ENCODE measurements around the gene CLSTN2.

The CLSTN2 gene

DNA sequence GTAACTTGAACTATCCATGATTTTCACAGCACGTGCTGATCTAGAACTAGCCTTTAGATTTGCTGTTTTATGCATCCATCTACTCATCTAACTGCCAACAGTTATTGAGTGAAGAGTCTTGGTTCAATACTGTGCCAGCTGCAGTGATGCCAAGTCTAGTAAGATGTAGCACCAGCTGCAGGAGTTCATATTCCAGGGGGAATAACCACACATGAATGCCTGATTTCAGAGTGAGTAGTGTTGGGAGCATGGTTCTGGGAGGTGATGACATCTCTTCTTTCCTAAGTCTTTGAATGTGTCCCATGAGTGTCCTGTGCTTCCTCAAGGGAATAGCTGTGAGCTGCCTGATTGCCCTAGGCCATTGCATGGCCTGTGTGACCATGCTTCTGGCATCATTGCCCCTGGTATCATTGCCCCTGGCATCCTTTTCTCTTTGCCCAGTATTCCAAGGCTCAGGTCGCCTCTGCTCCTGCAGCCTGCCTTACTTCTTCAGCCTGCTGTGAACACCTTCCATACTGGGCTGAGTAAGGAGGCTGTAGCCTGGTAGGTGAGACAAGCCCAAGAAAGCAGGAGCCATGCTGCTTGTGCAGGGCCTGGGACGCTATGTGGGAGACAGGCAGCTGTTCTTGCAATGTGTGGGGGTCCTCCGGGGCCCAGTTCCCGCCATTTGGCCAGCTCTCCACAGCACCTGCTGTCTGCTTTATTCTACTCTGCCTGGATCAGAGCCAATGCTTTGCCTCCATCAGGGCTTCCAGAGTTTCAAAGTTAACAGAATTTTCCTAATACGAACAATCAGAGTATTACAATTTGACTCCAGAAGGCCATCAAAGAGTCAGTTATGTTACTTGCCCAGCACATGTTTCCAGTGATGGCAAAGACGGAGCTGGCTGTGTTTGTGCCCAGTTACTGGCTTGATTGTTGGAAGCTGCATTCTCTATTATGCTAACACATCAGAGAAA is 73.2 kb downstream of the CLSTN2 start:
- Mint-ChIP-seq H3K4me1 (ENCODE audit: low read depth) (no peaks in the 10 kb centered on the region), H3K27ac (no peak overlapping the region), H3K36me3 (ENCODE audit: low read depth) (no peaks in the 10 kb centered on the region)

DNA sequence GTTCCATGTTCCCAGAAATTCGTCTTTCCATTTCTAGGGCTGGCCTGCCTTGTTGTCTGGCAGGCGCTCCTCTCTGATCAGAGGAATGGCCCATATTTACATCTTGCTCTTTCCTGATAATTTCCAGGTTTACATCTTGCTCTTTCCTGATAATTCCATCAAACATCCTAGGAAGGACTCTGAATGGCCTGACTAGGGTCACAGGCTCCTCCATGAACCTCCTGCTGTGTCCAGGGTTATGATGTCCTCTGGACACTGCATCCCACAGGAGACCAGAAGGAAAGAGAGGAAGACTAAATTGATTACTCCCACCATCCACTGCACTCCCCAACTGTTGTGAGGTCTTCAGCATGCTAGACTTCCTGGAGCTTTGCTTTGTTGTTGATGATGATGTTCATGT is 75.4 kb downstream of the CLSTN2 start:
- no peaks in the 10 kb centered on the region for H3K36me3 Mint-ChIP-seq (ENCODE audit: low read depth)
- no peak overlapping the region for H3K4me3 Mint-ChIP-seq
- no peak overlapping the region for H3K27ac Mint-ChIP-seq
- H3K9me3 Mint-ChIP-seq = no peaks in the 10 kb centered on the region
- H3K4me1 Mint-ChIP-seq (ENCODE audit: low read depth) = no peaks in the 10 kb centered on the region
- H3K27me3 Mint-ChIP-seq (ENCODE audit: low read depth) = no peaks in the 10 kb centered on the region

More for the DNA sequence above, 73.2 kb downstream of the CLSTN2 start:
- Mint-ChIP-seq H3K27me3 (ENCODE audit: low read depth) (no peaks in the 10 kb centered on the region), H3K4me3 (no peak overlapping the region), H3K9me3 (no peaks in the 10 kb centered on the region)

DNA sequence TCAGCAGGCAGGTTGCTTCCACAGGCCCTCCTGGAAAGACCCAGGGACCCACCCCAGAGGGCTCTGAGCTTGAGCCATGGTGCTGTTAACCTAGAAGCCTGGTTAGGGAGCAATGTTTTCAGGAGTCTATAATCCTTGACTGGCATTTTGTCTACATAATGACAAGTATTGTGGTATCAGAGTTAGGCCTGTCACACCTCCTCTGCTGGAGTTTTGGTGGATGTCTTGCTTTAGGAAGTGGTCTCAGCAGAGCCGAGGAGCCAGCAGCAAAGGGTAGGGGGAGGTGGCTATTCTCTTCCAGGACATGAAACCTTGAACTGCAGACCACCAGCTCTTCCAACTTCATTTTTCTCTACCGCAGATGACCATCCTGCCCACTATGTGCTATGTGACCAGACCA is 76.1 kb downstream of the CLSTN2 start:
- Mint-ChIP-seq H3K4me1 (ENCODE audit: low read depth) (no peaks in the 10 kb centered on the region), H3K4me3 (no peak overlapping the region), H3K36me3 (ENCODE audit: low read depth) (no peaks in the 10 kb centered on the region), H3K27me3 (ENCODE audit: low read depth) (no peaks in the 10 kb centered on the region), H3K9me3 (no peaks in the 10 kb centered on the region), H3K27ac (no peak overlapping the region)

DNA sequence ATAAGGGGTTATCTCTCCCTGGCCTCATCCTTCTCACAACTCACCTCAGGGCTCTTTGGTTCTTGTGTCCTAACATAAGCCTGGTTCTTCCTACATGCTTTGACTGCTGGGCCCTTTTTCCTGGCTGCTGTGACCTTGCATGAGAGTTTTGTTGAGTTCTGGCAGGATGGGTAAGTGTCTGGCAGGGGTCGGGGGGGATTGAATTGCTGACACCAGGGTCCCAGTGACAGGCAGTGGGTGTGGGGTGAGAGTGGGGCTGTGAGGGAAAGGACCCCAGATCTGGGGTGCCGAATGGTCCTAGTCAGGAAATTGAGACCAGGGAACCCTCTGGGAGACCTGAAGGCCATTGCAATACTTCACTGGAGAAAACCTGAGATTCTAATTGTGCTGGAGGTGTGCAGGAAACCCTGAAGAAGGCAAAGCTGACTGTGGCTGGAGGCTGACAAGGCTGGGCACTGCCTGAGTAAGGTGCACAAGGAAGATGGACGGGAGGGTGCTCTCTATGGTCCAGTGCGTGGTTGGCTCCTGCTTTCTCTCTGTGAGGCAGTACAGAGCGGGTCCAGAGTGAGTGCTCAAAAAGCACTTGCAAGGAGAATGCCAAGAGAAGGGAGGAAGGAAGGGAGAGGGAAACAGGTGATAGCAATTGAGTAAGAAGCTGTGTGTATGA is 76.8 kb downstream of the CLSTN2 start:
- Mint-ChIP-seq H3K36me3 (ENCODE audit: low read depth) (no peaks in the 10 kb centered on the region), H3K27me3 (ENCODE audit: low read depth) (no peaks in the 10 kb centered on the region), H3K27ac (no peak overlapping the region), H3K4me1 (ENCODE audit: low read depth) (no peaks in the 10 kb centered on the region), H3K4me3 (no peak overlapping the region), H3K9me3 (no peaks in the 10 kb centered on the region)

DNA sequence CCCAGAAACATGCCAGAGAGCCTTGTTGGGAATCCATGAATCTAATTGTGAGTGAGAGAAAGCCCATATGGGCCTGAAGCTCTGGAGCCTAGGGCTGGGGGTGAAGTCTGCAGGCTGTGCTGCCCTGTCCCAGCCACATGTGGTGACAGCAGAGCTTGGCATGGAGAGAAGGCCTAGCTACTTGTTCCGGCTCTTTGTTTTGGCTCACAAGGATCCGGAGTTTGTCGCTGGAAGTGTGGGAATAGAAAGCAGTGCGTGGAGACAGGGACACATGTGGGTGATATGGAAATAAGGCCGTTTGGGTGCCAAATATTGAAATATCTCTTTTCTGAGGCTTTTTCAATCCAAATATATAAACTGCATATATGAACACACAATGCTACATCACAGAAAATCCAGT is 78.2 kb downstream of the CLSTN2 start:
- Mint-ChIP-seq H3K36me3 (ENCODE audit: low read depth) (no peaks in the 10 kb centered on the region), H3K27me3 (ENCODE audit: low read depth) (no peaks in the 10 kb centered on the region), H3K9me3 (no peaks in the 10 kb centered on the region), H3K4me1 (ENCODE audit: low read depth) (no peaks in the 10 kb centered on the region), H3K4me3 (no peak overlapping the region), H3K27ac (no peak overlapping the region)

DNA sequence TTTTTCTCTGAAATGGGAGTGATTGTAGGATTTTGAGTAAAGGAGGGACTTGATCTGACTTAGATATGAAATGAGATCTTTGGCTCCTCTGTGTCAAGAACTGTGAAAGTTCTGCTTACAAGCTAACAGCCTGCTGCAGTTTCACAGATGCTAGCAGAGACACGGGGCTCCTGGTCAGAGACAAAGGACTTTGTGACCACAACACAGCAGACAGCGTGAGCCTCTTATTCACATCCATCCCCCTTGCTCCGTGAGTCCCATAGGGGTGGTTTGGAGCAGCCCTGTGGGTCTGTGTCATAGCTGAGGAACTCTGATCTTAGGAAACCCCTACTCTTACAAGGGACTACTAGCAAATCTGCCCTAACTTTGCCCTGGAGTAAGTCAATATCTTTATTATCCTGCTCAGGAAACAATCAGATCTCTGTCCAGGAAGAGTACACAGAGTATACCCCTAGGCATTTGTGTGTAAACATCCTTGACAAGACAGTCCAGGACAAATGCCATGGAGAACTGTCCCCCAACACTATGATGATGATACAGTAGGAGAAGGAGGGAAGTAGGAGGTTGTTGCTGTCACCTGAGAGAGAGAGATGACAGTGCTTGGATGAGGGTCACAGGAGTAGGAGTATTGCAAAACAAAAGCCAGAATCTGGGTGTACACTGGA is 80.0 kb downstream of the CLSTN2 start:
- Mint-ChIP-seq H3K4me1 (ENCODE audit: low read depth) (no peaks in the 10 kb centered on the region), H3K27ac (no peak overlapping the region), H3K27me3 (ENCODE audit: low read depth) (no peaks in the 10 kb centered on the region), H3K4me3 (no peak overlapping the region), H3K9me3 (no peaks in the 10 kb centered on the region), H3K36me3 (ENCODE audit: low read depth) (no peaks in the 10 kb centered on the region)

DNA sequence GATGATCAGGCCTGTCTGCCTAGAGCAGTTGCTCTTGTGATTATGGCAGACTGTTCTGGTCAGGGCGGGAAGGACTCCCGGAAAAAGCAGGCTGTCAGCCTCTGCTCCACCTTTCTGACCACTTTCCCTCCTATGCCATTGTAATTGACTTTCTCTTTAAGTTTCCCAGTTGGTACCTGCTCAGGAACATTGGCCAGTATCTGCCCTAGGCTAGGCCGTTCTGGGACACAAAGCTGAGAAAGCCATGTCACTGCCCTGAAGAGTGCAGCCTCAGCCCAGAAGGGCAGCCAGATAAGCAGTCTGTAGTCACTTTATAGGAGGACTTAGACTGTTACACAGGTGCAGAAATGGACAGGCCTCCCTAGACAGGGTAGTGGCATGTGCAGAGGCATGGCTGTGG is 80.8 kb downstream of the CLSTN2 start:
- Mint-ChIP-seq H3K9me3 (no peaks in the 10 kb centered on the region), H3K4me1 (ENCODE audit: low read depth) (no peaks in the 10 kb centered on the region), H3K27me3 (ENCODE audit: low read depth) (no peaks in the 10 kb centered on the region), H3K36me3 (ENCODE audit: low read depth) (no peaks in the 10 kb centered on the region), H3K4me3 (no peak overlapping the region), H3K27ac (no peak overlapping the region)

DNA sequence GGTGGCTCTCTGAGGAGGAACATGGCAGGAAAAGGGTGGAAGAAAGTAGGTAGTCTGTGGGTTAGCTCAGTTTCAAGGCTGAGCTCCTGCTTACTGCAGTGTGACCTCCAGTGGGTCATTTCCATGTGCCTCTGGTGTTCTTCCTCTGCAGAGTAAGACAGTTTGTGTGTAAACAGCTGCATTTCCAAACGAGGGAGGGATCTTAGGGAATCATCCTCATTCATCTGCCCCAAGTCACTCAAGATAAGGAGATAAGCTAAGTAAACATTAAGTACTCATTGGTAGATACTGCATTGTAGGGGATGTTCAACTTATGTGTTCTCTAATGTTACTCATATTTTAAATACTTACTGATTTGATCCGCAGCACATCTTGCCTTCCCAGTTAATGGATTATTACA is 83.6 kb downstream of the CLSTN2 start:
- Mint-ChIP-seq H3K4me1 (ENCODE audit: low read depth) (no peaks in the 10 kb centered on the region), H3K4me3 (no peak overlapping the region)

DNA sequence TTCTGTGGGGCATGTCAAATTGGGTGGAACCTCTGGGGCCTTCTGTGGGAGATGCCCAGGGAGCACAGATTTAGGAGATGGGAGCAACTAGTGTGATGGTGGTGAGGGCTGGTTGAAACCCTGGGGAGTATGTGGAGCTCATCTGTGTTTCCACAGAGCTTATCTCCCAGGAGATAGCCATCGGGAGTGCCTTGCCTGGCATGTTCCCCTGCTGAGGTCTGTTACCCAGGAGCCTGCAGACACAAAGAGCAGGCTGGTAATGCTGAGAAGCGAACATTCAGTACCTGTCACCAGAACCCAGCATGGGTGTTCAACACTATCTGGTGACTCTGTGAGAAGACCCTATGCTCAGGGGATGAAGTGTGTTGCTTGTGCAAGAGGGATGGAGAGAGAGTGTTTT is 85.0 kb downstream of the CLSTN2 start:
- Mint-ChIP-seq H3K4me3 (no peak overlapping the region), H3K27ac (no peak overlapping the region), H3K27me3 (ENCODE audit: low read depth) (no peaks in the 10 kb centered on the region), H3K9me3 (no peaks in the 10 kb centered on the region), H3K36me3 (ENCODE audit: low read depth) (no peaks in the 10 kb centered on the region), H3K4me1 (ENCODE audit: low read depth) (no peaks in the 10 kb centered on the region)

More for the DNA sequence above, 83.6 kb downstream of the CLSTN2 start:
- Mint-ChIP-seq H3K36me3 (ENCODE audit: low read depth) (no peaks in the 10 kb centered on the region), H3K27me3 (ENCODE audit: low read depth) (no peaks in the 10 kb centered on the region), H3K27ac (no peak overlapping the region), H3K9me3 (no peaks in the 10 kb centered on the region)

DNA sequence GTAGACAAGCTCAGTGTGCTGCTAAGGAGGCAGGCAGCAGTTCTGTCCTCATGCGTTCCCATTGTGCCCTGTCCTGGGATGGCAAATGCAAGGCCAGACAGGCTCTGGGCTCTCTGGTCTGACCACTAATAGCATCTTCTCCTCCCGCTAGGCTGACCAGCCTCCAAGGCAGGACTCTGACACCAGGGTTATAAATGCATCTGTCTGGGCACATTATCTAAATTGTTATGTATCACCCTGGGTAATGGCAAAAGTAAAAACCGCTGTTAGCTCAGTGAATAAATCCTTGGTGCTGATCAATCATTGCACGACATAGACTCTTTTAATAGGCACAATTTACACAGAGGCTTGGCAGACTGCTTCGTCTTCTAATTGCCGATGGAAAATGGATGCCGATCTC is 85.6 kb downstream of the CLSTN2 start:
- H3K4me3 Mint-ChIP-seq = no peak overlapping the region

DNA sequence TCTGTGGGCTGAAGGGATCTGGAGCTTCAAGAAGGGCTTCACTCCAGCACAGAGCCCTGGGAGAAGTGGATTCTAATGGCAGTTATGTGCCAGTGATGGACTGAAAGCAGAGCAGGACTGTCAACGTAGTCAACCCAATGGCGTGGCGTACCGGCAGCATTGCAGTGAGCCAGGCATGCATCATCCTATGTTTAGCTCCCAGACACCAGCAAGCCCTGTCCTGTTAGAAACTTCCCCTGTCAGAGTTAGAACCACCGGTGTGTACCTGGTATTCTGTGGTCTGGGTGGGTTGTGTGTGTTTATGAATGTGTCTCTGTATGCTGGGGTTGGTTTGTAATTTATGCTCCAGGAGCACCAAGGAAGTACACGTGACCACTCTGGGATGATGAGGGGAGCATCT is 86.3 kb downstream of the CLSTN2 start:
- Mint-ChIP-seq H3K27me3 (ENCODE audit: low read depth) (no peaks in the 10 kb centered on the region), H3K36me3 (ENCODE audit: low read depth) (no peaks in the 10 kb centered on the region), H3K4me1 (ENCODE audit: low read depth) (no peaks in the 10 kb centered on the region), H3K27ac (no peak overlapping the region), H3K9me3 (no peaks in the 10 kb centered on the region), H3K4me3 (no peak overlapping the region)

More for the DNA sequence above, 85.6 kb downstream of the CLSTN2 start:
- no peaks in the 10 kb centered on the region for H3K4me1 Mint-ChIP-seq (ENCODE audit: low read depth)
- H3K36me3 Mint-ChIP-seq (ENCODE audit: low read depth) = no peaks in the 10 kb centered on the region
- H3K27me3 Mint-ChIP-seq (ENCODE audit: low read depth) = no peaks in the 10 kb centered on the region
- H3K9me3 Mint-ChIP-seq = no peaks in the 10 kb centered on the region
- no peak overlapping the region for H3K27ac Mint-ChIP-seq

DNA sequence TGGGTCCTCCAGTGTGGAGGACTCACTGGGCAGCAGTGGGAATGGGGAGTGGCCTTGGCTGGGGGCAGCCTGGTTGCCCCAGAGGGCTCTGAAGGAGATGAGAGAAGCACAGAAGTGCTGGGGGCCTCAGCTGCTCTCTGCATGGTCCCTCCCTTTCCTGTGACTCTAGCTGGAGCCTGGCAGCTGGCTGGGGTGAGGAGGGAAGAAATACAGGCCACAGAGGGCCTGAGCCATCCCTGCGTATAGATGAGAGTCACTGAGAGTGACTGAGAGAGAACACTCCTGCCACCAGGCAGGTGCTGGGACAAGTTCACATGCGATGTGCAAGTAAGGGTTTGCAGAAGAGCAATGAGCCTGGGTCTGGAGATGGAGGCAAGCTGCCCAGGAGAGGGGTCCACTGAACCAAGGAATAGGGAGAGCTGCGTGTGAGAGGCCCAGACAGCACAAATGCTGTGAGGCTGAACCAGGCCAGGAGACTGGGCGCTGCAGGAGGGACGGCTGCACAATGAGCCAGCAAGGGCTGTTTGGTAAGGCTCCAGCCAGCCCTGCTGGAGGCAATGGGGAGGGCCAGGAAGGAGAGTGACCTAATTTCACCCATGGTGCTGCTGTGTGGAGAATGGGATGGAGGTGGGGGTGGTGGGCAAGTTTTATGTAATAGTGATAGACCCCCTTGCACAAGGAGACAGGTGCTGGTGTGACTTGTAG is 87.2 kb downstream of the CLSTN2 start:
- Mint-ChIP-seq H3K36me3 (ENCODE audit: low read depth) (no peaks in the 10 kb centered on the region), H3K4me3 (no peak overlapping the region), H3K27ac (no peak overlapping the region), H3K27me3 (ENCODE audit: low read depth) (no peaks in the 10 kb centered on the region), H3K4me1 (ENCODE audit: low read depth) (no peaks in the 10 kb centered on the region), H3K9me3 (no peaks in the 10 kb centered on the region)

DNA sequence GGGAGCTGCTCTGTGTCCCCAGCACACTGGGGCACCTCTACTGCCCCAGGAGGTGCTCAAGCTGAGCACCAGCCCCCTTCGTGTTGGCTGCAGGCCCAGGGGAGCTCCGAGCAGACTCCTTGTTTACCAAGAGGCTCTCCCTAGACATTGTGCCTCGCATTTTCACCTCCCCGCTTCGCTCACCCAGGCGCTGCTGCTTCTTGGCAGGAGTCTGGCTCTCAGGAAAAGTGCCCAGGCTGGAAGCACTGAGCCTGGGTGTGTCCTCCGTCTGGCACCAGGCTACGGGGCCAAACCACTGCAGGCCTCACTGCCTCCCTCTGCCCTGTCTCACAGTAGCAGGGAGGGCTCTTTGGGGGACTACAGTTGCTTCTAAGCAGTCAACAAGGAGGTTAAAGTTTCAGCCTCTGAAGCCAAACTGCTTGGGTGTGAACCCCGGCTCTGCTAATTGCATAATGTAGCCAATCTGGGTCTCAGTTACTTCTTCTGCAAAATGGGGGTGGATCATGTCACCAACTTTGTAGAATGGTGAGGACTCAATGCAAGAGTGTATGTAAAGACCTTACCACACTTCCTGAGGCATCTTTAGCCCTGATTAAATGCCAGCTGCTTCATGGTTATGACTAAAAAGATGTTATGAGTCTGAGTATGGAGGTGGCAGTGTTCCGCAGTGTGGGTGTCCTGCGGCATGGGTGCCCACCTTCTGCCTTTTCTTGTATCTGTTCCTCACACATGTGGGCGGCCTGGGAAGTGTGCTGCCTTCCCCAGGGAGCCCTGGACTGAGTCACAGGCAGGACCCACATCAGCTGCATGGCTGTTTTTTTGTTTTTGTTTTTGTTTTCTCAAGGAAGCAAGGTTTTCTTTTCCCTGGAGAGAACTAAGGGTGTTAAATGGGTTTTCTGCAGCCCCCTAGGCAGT is 88.9 kb downstream of the CLSTN2 start:
- Mint-ChIP-seq H3K36me3 (ENCODE audit: low read depth) (no peaks in the 10 kb centered on the region), H3K4me1 (ENCODE audit: low read depth) (no peaks in the 10 kb centered on the region), H3K9me3 (no peaks in the 10 kb centered on the region), H3K27me3 (ENCODE audit: low read depth) (no peaks in the 10 kb centered on the region), H3K27ac (no peak overlapping the region), H3K4me3 (no peak overlapping the region)
